ENCODE results near the gene ALPL.

GRCh38 chr1:21492356-21492625, 16.9 kb upstream of the ALPL start:
- no peak for TF ChIP-seq CTCF (IDR thresholded peaks at IDR 0.05; ENCODE audit: poor library complexity, severe bottlenecking)
- no peak for TF ChIP-seq MXI1 (conservative IDR thresholded peaks at IDR 0.05; ENCODE audit: poor library complexity, severe bottlenecking)
- TF ChIP-seq POLR2AphosphoS5 (IDR thresholded peaks at IDR 0.05): no peak
- no peak for TF ChIP-seq SMC3 (conservative IDR thresholded peaks at IDR 0.05; ENCODE audit: poor library complexity)
- TF ChIP-seq REST (IDR thresholded peaks at IDR 0.05; ENCODE audit: borderline replicate concordance): no peak
- no peak for TF ChIP-seq TAF1 (IDR thresholded peaks at IDR 0.05; ENCODE audit: low read depth)
- TF ChIP-seq EZH2 (IDR thresholded peaks at IDR 0.05; ENCODE audit: borderline replicate concordance, insufficient read depth, low read length, poor library complexity, severe bottlenecking): no peak
- TF ChIP-seq RAD21 (conservative IDR thresholded peaks at IDR 0.05): no peak
- TF ChIP-seq EP300 (conservative IDR thresholded peaks at IDR 0.05; ENCODE audit: poor library complexity, severe bottlenecking): no peak

Data from neural cell (in vitro differentiated cells).